IPS-NIHi7 (cell line): ENCODE measurements around the gene SLC23A2.
A peak's percentile ranks its signal among the peaks of the same experiment; 100 is the strongest.
"Not testable (repeated sequence)": the region's sequence is repeated elsewhere in the genome, so short reads cannot be mapped to it uniquely, and the experiment has no call there.

Experiments used
- DNase-seq: peaks from one replicate; pipeline ENCODE4 v3.0.0; 2012; ENCODE audit warnings: mixed read lengths; ENCODE audit errors: extremely low spot score

SLC23A2 gene

GRCh38 chr20:4902788-4903187 lies 98.5 kb downstream of the SLC23A2 start:
- DNase-seq = no peak

- no peak for DNase-seq
Measured at GRCh38 chr20:4901031-4901818, 100.1 kb downstream of the SLC23A2 start.

GRCh38 chr20:4898282-4899244 lies 102.7 kb downstream of the SLC23A2 start:
- DNase-seq = no peak

- no peak for DNase-seq
Measured at GRCh38 chr20:4897600-4897999, 103.7 kb downstream of the SLC23A2 start.

- DNase-seq = peak; percentile 67
Measured at GRCh38 chr20:4896971-4897497, 104.3 kb downstream of the SLC23A2 start.

- no peak for DNase-seq
Measured at GRCh38 chr20:4896119-4896702, 105.1 kb downstream of the SLC23A2 start.

- DNase-seq = no peak
Measured at GRCh38 chr20:4894981-4895381, 106.3 kb downstream of the SLC23A2 start.

- DNase-seq = no peak
Measured at GRCh38 chr20:4894409-4894808, 106.9 kb downstream of the SLC23A2 start.

- DNase-seq = no peak
Measured at GRCh38 chr20:4893709-4894108, 107.6 kb downstream of the SLC23A2 start.

GRCh38 chr20:4891997-4892396 lies 109.3 kb downstream of the SLC23A2 start:
- DNase-seq = no peak

- no peak for DNase-seq
Measured at GRCh38 chr20:4891190-4891763, 110.0 kb downstream of the SLC23A2 start.

- no peak for DNase-seq
Measured at GRCh38 chr20:4889446-4889845, 111.9 kb downstream of the SLC23A2 start.

GRCh38 chr20:4887586-4887985 lies 113.7 kb downstream of the SLC23A2 start:
- DNase-seq = no peak

GRCh38 chr20:4886771-4887527 lies 114.4 kb downstream of the SLC23A2 start:
- DNase-seq = no peak

GRCh38 chr20:4885877-4886276 lies 115.4 kb downstream of the SLC23A2 start:
- DNase-seq = no peak

- no peak for DNase-seq
Measured at GRCh38 chr20:4883546-4883945, 117.8 kb downstream of the SLC23A2 start.

- DNase-seq = no peak
Measured at GRCh38 chr20:4883051-4883450, 118.3 kb downstream of the SLC23A2 start.

GRCh38 chr20:4881006-4881730 lies 120.1 kb downstream of the SLC23A2 start:
- DNase-seq = no peak

GRCh38 chr20:4880051-4880450 lies 121.3 kb downstream of the SLC23A2 start:
- DNase-seq = no peak

GRCh38 chr20:4878099-4878498 lies 123.2 kb downstream of the SLC23A2 start:
- DNase-seq = not testable (repeated sequence)
